Astrocyte (in vitro differentiated cells and primary cell): ENCODE data around the gene PDGFA. TPM values are rescaled to one million over a fixed set of nuclear protein-coding genes. Genes with fewer than 3 reads are reported as not detected.

Experiments used
- DNase-seq: peaks from one replicate; pipeline ENCODE4 v3.0.0-alpha.2; 2010; ENCODE audit warnings: low read depth
- FAIRE-seq: peaks from 2 replicates; lab custom pipeline; 2011; peaks lifted over from hg19 to GRCh38; lab: Jason Lieb, UNC
- H2AFZ ChIP-seq: 2 replicates; pipeline ENCODE4 v1.6.0; 2012; ENCODE audit warnings: low read depth, low read length, inconsistent platforms
- H3K27ac ChIP-seq: 2 replicates; pipeline ENCODE4 v1.5.1; 2011; ENCODE audit warnings: low read depth, low read length, inconsistent platforms
- H3K27me3 ChIP-seq: 2 replicates; pipeline ENCODE4 v1.6.0; 2011; ENCODE audit warnings: low read length, inconsistent platforms; ENCODE audit not compliant: insufficient read depth
- H3K36me3 ChIP-seq: 2 replicates; pipeline ENCODE4 v1.5.1; 2011; ENCODE audit warnings: low read length, inconsistent platforms; ENCODE audit not compliant: insufficient read depth
- H3K4me1 ChIP-seq: 2 replicates; pipeline ENCODE4 v1.5.1; 2011; ENCODE audit warnings: low read length, inconsistent platforms; ENCODE audit not compliant: insufficient read depth
- H3K4me2 ChIP-seq: 2 replicates; pipeline ENCODE4 v1.6.0; 2012; ENCODE audit warnings: low read length, inconsistent platforms
- H3K4me3 ChIP-seq: 2 replicates; pipeline ENCODE4 v1.5.1; 2011; ENCODE audit warnings: low read depth, mild to moderate bottlenecking, low read length, inconsistent platforms; ENCODE audit not compliant: insufficient read depth
- H3K79me2 ChIP-seq: 2 replicates; pipeline ENCODE4 v1.6.0; 2012; ENCODE audit warnings: mild to moderate bottlenecking, low read length, inconsistent platforms; ENCODE audit not compliant: insufficient read depth
- H3K9ac ChIP-seq: 2 replicates; pipeline ENCODE4 v1.6.0; 2012; ENCODE audit warnings: mild to moderate bottlenecking, low read length, inconsistent platforms
- H3K9me3 ChIP-seq: 2 replicates; pipeline ENCODE4 v1.5.1; 2012; ENCODE audit warnings: low read depth, mild to moderate bottlenecking, low read length, inconsistent platforms; ENCODE audit not compliant: insufficient read depth
- H4K20me1 ChIP-seq: 2 replicates; pipeline ENCODE4 v1.6.0; 2012; ENCODE audit warnings: low read length, inconsistent platforms; ENCODE audit not compliant: insufficient read depth
- H3K27ac Mint-ChIP-seq: one replicate; pipeline ENCODE4 v1.8.0; 2021; ENCODE audit warnings: mild to moderate bottlenecking, mixed read lengths; ENCODE audit not compliant: unreplicated experiment
- H3K27me3 Mint-ChIP-seq: one replicate; pipeline ENCODE4 v1.8.0; 2021; ENCODE audit warnings: low read depth, mixed read lengths; ENCODE audit not compliant: unreplicated experiment
- H3K36me3 Mint-ChIP-seq: one replicate; pipeline ENCODE4 v1.8.0; 2021; ENCODE audit warnings: low read depth, mixed read lengths; ENCODE audit not compliant: unreplicated experiment
- H3K4me1 Mint-ChIP-seq: one replicate; pipeline ENCODE4 v1.8.0; 2021; ENCODE audit warnings: low read depth, mixed read lengths; ENCODE audit not compliant: unreplicated experiment
- H3K4me3 Mint-ChIP-seq: one replicate; pipeline ENCODE4 v1.8.0; 2021; ENCODE audit warnings: mild to moderate bottlenecking, moderate library complexity, mixed read lengths; ENCODE audit not compliant: unreplicated experiment
- H3K9me3 Mint-ChIP-seq: one replicate; pipeline ENCODE4 v1.8.0; 2021; ENCODE audit warnings: mild to moderate bottlenecking, mixed read lengths; ENCODE audit not compliant: unreplicated experiment
- EZH2 ChIP-seq: IDR thresholded peaks from 2 replicates; pipeline ENCODE4 v1.6.1; 2012; ENCODE audit warnings: mild to moderate bottlenecking, low read length, inconsistent platforms; ENCODE audit not compliant: insufficient read depth
- total RNA-seq: library from RNA; stranded (reverse); gene quantifications from 2 replicates; pipeline ENCODE4 v1.2.1, GENCODE V29; 2021
- TF ChIP-seq, protein P1 (sequence below): IDR thresholded peaks from 2 replicates; pipeline ENCODE4 v1.5.1; 2011; ENCODE audit warnings: low read depth, mild to moderate bottlenecking, inconsistent platforms, low read length, moderate library complexity; ENCODE audit not compliant: insufficient read depth

Gene PDGFA
- total RNA-seq, 1 donor from 2014 or later, result 47.1 TPM

DNA sequence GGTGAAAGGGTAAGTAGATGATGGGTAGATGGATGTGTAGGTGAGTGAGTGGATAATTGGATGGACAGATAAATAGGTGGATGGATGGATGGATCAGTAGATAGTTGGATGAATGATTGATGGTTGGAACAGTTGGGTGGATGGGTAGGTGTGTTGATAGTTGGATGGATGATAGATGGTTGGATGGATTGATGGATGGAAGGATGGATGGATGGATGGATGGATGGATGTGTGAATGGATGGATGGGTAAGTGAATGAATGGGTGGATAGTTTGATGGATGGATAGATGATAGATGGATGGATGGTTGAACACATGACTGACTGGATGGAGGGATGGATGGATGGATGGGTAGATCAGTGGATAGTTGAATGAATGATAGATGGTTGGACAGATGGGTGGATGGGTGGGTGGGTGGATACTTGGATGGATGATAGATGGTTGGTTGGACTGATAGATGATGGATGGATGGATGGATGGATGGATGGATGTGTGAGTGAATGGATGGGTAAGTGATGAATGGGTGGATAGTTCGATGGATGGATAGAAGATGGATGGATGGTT, 37.0 kb downstream of the PDGFA start:
- H3K9me3 Mint-ChIP-seq, result no peaks in the 10 kb centered on the region
- Histone ChIP-seq H4K20me1 (no peaks in the 10 kb centered on the region), H3K79me2 (no peaks in the 10 kb centered on the region), H3K4me1 (peaks cover 3% of the 10 kb centered on the region), H3K4me2 (no peak overlapping the region), H3K4me3 (no peak overlapping the region), H3K36me3 (no peaks in the 10 kb centered on the region), H3K9me3 (peaks cover 6% of the 10 kb centered on the region), H3K9ac (no peak overlapping the region), H3K27me3 (peaks cover 28% of the 10 kb centered on the region), H2AFZ (no peak overlapping the region), H3K27ac (no peak overlapping the region)
- FAIRE-seq (no peak), DNase-seq (no peak)
- H3K4me3 Mint-ChIP-seq, result no peak overlapping the region
- H3K27ac Mint-ChIP-seq, result no peak overlapping the region
- TF ChIP-seq, protein P1, sequence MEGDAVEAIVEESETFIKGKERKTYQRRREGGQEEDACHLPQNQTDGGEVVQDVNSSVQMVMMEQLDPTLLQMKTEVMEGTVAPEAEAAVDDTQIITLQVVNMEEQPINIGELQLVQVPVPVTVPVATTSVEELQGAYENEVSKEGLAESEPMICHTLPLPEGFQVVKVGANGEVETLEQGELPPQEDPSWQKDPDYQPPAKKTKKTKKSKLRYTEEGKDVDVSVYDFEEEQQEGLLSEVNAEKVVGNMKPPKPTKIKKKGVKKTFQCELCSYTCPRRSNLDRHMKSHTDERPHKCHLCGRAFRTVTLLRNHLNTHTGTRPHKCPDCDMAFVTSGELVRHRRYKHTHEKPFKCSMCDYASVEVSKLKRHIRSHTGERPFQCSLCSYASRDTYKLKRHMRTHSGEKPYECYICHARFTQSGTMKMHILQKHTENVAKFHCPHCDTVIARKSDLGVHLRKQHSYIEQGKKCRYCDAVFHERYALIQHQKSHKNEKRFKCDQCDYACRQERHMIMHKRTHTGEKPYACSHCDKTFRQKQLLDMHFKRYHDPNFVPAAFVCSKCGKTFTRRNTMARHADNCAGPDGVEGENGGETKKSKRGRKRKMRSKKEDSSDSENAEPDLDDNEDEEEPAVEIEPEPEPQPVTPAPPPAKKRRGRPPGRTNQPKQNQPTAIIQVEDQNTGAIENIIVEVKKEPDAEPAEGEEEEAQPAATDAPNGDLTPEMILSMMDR, result no peak
- no peak for TF ChIP-seq EZH2
- no peaks in the 10 kb centered on the region for H3K36me3 Mint-ChIP-seq
- peaks cover 5% of the 10 kb centered on the region for H3K4me1 Mint-ChIP-seq
- H3K27me3 Mint-ChIP-seq, result peaks cover 29% of the 10 kb centered on the region

DNA sequence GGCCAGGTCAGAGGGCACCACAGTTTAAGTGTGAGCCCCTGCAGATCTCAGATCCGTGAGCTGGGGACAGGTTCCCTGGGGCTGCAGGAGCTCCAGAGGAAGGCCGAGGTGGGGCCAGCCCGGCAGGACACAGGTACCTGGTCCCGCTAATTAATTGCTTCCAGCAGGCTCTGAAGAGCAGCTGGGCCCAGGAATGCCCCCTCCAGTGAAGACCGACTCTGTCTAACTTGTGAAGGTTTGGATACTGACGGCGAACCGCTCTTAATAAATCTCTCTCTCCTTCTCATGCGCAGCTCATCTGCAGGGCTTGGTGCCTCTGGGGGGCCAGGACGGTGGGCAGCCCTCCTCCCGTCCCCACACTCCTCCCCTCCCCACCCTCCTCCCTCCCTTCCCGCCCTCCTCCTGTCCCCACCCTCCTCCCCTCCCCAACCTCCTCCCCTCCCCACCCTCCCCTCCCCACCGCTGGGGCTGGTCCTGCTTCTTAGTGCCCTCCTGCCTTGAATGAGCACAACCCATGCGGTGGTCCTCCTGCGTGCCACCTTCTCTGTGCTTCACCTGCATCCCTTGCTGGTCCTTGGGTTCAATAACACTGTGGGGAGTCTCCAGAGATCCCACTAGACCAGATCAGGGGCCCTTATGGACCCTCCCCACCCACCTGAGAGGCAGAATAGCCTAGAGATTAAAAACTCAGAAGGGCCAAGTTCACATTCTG, 38.3 kb downstream of the PDGFA start:
- peaks cover 8% of the 10 kb centered on the region for H3K4me1 Mint-ChIP-seq
- peaks cover 3% of the 10 kb centered on the region for H3K4me1 ChIP-seq
- TF ChIP-seq, protein P1, result no peak
- no peak for TF ChIP-seq EZH2
- peaks cover 6% of the 10 kb centered on the region for H3K9me3 ChIP-seq
- H2AFZ ChIP-seq, result no peak overlapping the region
- no peak for DNase-seq
- H3K79me2 ChIP-seq, result no peaks in the 10 kb centered on the region
- H3K27me3 Mint-ChIP-seq, result peaks cover 25% of the 10 kb centered on the region
- no peak overlapping the region for H3K27ac ChIP-seq
- H3K9ac ChIP-seq, result no peak overlapping the region
- H3K27ac Mint-ChIP-seq, result no peak overlapping the region
- H3K9me3 Mint-ChIP-seq, result no peaks in the 10 kb centered on the region
- FAIRE-seq, result no peak
- H4K20me1 ChIP-seq, result no peaks in the 10 kb centered on the region
- no peak overlapping the region for H3K4me3 Mint-ChIP-seq
- no peaks in the 10 kb centered on the region for H3K36me3 Mint-ChIP-seq
- no peaks in the 10 kb centered on the region for H3K36me3 ChIP-seq
- H3K4me3 ChIP-seq, result no peak overlapping the region
- H3K4me2 ChIP-seq, result no peak overlapping the region
- peaks cover 25% of the 10 kb centered on the region for H3K27me3 ChIP-seq
